GM23338 (cell line): ENCODE measurements around the gene CFAP299. TPM values are rescaled to one million over a fixed set of nuclear protein-coding genes. Genes with fewer than 3 reads are reported as not detected.

Source experiments
- ATAC-seq: fragments of 200-7000 bp; cut with Tn5 transposase; 3 replicates; pipeline ENCODE4 v1.9.1; 2020
- DNase-seq: peaks from one replicate; pipeline ENCODE4 v3.0.0-alpha.2; 2015; ENCODE audit warnings: low spot score
- H2AFZ ChIP-seq: fragments of 200-600 bp; sonication (generic); 2 replicates; pipeline ENCODE4 v1.8.0; 2016; ENCODE audit warnings: antibody characterized with exemption, mild to moderate bottlenecking, moderate library complexity
- H3F3A ChIP-seq: fragments of 200-600 bp; sonication (generic); replicated peaks from 2 replicates; pipeline ENCODE4 v1.8.0; 2017; ENCODE audit warnings: antibody characterized with exemption, mixed run types, low read depth
- H3K27ac ChIP-seq: fragments of 200-600 bp; sonication (generic); 2 replicates; pipeline ENCODE4 v1.6.1; 2016; ENCODE audit warnings: low read depth
- H3K27me3 ChIP-seq: fragments of 200-600 bp; sonication (generic); 2 replicates; pipeline ENCODE4 v1.8.0; 2016; ENCODE audit warnings: mild to moderate bottlenecking, mixed run types, moderate library complexity; ENCODE audit not compliant: insufficient read depth
- H3K36me3 ChIP-seq: fragments of 200-600 bp; sonication (generic); 2 replicates; pipeline ENCODE4 v1.8.0; 2016; ENCODE audit warnings: mild to moderate bottlenecking; ENCODE audit not compliant: insufficient read depth
- H3K4me1 ChIP-seq: fragments of 200-600 bp; sonication (generic); 2 replicates; pipeline ENCODE4 v1.8.0; 2016; ENCODE audit warnings: mild to moderate bottlenecking, moderate library complexity; ENCODE audit not compliant: insufficient read depth
- H3K4me2 ChIP-seq: fragments of 200-600 bp; sonication (generic); 2 replicates; pipeline ENCODE4 v1.7.1; 2017; ENCODE audit warnings: mixed run types
- H3K4me3 ChIP-seq: fragments of 200-600 bp; sonication (generic); 2 replicates; pipeline ENCODE4 v1.6.1; 2016; ENCODE audit warnings: mixed run types
- H3K79me2 ChIP-seq: fragments of 200-600 bp; sonication (generic); replicated peaks from 2 replicates; pipeline ENCODE4 v1.8.0; 2017; ENCODE audit warnings: mild to moderate bottlenecking; ENCODE audit not compliant: insufficient read depth
- H3K9me2 ChIP-seq: fragments of 200-600 bp; sonication (generic); 2 replicates; pipeline ENCODE4 v1.8.0; 2017; ENCODE audit not compliant: insufficient read depth
- H4K20me1 ChIP-seq: fragments of 200-600 bp; sonication (generic); replicated peaks from 2 replicates; pipeline ENCODE4 v1.8.0; 2017; ENCODE audit warnings: mild to moderate bottlenecking; ENCODE audit not compliant: insufficient read depth
- H3K27ac Mint-ChIP-seq: 2 replicates; pipeline ENCODE4 v1.8.0; 2020; ENCODE audit warnings: inconsistent platforms, mild to moderate bottlenecking, moderate library complexity, mixed read lengths
- H3K27me3 Mint-ChIP-seq: 3 replicates; pipeline ENCODE4 v1.8.0; 2022; ENCODE audit warnings: low read depth, mild to moderate bottlenecking, moderate library complexity, mixed read lengths, inconsistent platforms; ENCODE audit not compliant: insufficient read depth, poor library complexity
- H3K36me3 Mint-ChIP-seq: 3 replicates; pipeline ENCODE4 v1.8.0; 2021; ENCODE audit warnings: low read depth, mild to moderate bottlenecking, inconsistent platforms, moderate library complexity, mixed read lengths
- H3K4me1 Mint-ChIP-seq: 3 replicates; pipeline ENCODE4 v1.8.0; 2020; ENCODE audit warnings: mild to moderate bottlenecking, inconsistent platforms, mixed read lengths
- H3K4me3 Mint-ChIP-seq: 3 replicates; pipeline ENCODE4 v1.8.0; 2021; ENCODE audit warnings: moderate library complexity, mild to moderate bottlenecking, inconsistent platforms, mixed read lengths
- H3K9me3 Mint-ChIP-seq: 3 replicates; pipeline ENCODE4 v1.8.0; 2020; ENCODE audit warnings: moderate library complexity, mild to moderate bottlenecking, inconsistent platforms, mixed read lengths
- EZH2phosphoT487 ChIP-seq: fragments of 200-600 bp; sonication (generic); IDR thresholded peaks from one replicate; pipeline ENCODE4 v1.8.1; 2018; ENCODE audit warnings: antibody characterized with exemption; ENCODE audit not compliant: unreplicated experiment
- JUNB ChIP-seq: IDR thresholded peaks from one replicate; pipeline ENCODE4 v1.6.1; 2016; ENCODE audit warnings: antibody characterized with exemption; ENCODE audit not compliant: unreplicated experiment
- POLR2AphosphoS5 ChIP-seq: IDR thresholded peaks from 2 replicates; pipeline ENCODE4 v1.6.1; 2016; ENCODE audit warnings: antibody characterized with exemption, low read depth
- STAT1 ChIP-seq: IDR thresholded peaks from one replicate; pipeline ENCODE4 v1.6.1; 2016; ENCODE audit warnings: antibody characterized with exemption; ENCODE audit not compliant: unreplicated experiment
- ZNF114 ChIP-seq: fragments of 250-450 bp; sonication (Bioruptor Pico); IDR thresholded peaks from 2 replicates; pipeline ENCODE4 v1.5.0; 2020; ENCODE audit warnings: mild to moderate bottlenecking, moderate library complexity
- polyA plus RNA-seq: library from polyadenylated mRNA; unstranded; fragments of >200 nt; fragmentation: Nextera tagmentation; extraction: Ambion mirVana; gene quantifications from 2 replicates; pipeline ENCODE4 v1.2.1, GENCODE V29; 2016
- total RNA-seq: library from RNA; depleted of rRNA; stranded (reverse); fragments of >200 nt; shearing (Covaris generic); gene quantifications from 2 replicates; pipeline ENCODE4 v1.2.3, GENCODE V29; 2014
- TF ChIP-seq, protein P1 (sequence below): fragments of 250-450 bp; sonication (Bioruptor Pico); IDR thresholded peaks from 2 replicates; pipeline ENCODE4 v1.5.0; 2020; ENCODE audit warnings: mild to moderate bottlenecking, moderate library complexity
- TF ChIP-seq, protein P2 (sequence below): IDR thresholded peaks from 2 replicates; pipeline ENCODE4 v1.6.1; 2016; ENCODE audit warnings: antibody characterized with exemption
- TF ChIP-seq, protein P3 (sequence below): IDR thresholded peaks from one replicate; pipeline ENCODE4 v1.6.1; 2018; ENCODE audit warnings: antibody characterized with exemption; ENCODE audit not compliant: unreplicated experiment

CFAP299 gene
- total and polyA plus RNA-seq, 2 experiments from 2014 or later: not detected

DNA sequence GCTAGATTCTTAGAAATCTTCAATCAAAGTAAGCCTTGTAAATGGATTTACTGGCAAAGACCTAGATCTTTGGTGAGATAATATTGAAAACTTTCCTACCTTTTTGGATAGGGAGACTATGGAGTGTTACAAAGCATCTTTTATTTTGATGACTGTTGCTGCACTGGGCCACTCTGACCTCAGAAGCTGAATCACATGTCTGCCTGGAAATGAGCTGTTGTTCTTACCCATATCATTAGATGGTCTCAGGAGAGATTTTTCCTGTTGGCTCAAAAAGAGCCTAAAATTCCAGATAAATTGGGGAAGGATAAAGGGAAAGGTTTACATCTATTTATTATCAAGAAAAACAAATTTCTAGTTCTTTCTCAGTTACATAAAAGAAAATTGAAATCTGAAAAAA is 567.5 kb downstream of the CFAP299 start (continued):
- TF ChIP-seq, protein P1, sequence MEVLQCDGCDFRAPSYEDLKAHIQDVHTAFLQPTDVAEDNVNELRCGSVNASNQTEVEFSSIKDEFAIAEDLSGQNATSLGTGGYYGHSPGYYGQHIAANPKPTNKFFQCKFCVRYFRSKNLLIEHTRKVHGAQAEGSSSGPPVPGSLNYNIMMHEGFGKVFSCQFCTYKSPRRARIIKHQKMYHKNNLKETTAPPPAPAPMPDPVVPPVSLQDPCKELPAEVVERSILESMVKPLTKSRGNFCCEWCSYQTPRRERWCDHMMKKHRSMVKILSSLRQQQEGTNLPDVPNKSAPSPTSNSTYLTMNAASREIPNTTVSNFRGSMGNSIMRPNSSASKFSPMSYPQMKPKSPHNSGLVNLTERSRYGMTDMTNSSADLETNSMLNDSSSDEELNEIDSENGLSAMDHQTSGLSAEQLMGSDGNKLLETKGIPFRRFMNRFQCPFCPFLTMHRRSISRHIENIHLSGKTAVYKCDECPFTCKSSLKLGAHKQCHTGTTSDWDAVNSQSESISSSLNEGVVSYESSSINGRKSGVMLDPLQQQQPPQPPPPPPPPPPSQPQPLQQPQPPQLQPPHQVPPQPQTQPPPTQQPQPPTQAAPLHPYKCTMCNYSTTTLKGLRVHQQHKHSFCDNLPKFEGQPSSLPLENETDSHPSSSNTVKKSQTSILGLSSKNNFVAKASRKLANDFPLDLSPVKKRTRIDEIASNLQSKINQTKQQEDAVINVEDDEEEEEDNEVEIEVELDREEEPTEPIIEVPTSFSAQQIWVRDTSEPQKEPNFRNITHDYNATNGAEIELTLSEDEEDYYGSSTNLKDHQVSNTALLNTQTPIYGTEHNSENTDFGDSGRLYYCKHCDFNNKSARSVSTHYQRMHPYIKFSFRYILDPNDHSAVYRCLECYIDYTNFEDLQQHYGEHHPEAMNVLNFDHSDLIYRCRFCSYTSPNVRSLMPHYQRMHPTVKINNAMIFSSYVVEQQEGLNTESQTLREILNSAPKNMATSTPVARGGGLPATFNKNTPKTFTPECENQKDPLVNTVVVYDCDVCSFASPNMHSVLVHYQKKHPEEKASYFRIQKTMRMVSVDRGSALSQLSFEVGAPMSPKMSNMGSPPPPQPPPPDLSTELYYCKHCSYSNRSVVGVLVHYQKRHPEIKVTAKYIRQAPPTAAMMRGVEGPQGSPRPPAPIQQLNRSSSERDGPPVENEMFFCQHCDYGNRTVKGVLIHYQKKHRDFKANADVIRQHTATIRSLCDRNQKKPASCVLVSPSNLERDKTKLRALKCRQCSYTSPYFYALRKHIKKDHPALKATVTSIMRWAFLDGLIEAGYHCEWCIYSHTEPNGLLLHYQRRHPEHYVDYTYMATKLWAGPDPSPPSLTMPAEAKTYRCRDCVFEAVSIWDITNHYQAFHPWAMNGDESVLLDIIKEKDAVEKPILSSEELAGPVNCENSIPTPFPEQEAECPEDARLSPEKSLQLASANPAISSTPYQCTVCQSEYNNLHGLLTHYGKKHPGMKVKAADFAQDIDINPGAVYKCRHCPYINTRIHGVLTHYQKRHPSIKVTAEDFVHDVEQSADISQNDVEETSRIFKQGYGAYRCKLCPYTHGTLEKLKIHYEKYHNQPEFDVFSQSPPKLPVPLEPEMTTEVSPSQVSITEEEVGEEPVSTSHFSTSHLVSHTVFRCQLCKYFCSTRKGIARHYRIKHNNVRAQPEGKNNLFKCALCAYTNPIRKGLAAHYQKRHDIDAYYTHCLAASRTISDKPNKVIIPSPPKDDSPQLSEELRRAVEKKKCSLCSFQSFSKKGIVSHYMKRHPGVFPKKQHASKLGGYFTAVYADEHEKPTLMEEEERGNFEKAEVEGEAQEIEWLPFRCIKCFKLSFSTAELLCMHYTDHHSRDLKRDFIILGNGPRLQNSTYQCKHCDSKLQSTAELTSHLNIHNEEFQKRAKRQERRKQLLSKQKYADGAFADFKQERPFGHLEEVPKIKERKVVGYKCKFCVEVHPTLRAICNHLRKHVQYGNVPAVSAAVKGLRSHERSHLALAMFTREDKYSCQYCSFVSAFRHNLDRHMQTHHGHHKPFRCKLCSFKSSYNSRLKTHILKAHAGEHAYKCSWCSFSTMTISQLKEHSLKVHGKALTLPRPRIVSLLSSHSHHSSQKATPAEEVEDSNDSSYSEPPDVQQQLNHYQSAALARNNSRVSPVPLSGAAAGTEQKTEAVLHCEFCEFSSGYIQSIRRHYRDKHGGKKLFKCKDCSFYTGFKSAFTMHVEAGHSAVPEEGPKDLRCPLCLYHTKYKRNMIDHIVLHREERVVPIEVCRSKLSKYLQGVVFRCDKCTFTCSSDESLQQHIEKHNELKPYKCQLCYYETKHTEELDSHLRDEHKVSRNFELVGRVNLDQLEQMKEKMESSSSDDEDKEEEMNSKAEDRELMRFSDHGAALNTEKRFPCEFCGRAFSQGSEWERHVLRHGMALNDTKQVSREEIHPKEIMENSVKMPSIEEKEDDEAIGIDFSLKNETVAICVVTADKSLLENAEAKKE (CRISPR knock-in tag): no peak
- TF ChIP-seq, protein P2, sequence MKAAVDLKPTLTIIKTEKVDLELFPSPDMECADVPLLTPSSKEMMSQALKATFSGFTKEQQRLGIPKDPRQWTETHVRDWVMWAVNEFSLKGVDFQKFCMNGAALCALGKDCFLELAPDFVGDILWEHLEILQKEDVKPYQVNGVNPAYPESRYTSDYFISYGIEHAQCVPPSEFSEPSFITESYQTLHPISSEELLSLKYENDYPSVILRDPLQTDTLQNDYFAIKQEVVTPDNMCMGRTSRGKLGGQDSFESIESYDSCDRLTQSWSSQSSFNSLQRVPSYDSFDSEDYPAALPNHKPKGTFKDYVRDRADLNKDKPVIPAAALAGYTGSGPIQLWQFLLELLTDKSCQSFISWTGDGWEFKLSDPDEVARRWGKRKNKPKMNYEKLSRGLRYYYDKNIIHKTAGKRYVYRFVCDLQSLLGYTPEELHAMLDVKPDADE: no peak
- no peak for TF ChIP-seq STAT1
- TF ChIP-seq EZH2phosphoT487: no peak
- TF ChIP-seq ZNF114 (CRISPR knock-in tag): no peak
- no peak for TF ChIP-seq POLR2AphosphoS5

DNA sequence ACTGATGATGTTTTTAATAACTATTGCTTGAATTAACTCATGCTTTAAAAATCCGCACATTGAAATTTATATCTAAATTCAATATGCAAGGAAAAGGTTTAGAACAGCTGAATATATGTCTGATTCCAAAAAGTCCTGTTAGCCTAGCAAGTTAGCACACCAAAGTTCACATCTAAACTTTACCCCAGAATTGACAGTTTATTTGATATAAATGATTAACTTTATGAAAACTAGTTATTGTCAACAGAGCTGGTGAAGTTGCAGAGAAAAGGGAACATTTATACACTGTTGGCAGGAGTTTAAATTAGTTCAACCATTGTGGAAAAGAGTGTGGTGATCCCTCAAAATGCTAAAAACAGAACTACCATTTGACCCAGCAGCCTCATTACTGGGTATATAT is 574.4 kb downstream of the CFAP299 start:
- Mint-ChIP-seq H3K27ac (no peak overlapping the region), H3K4me3 (no peak overlapping the region), H3K4me1 (no peaks in the 10 kb centered on the region), H3K9me3 (peaks cover 29% of the 10 kb centered on the region), H3K36me3 (peaks cover 16% of the 10 kb centered on the region), H3K27me3 (no peaks in the 10 kb centered on the region)
- H3K36me3 ChIP-seq: no peaks in the 10 kb centered on the region
- H3K4me1 ChIP-seq: no peaks in the 10 kb centered on the region
- ATAC-seq: no peak
- no peaks in the 10 kb centered on the region for H3K9me2 ChIP-seq
- H4K20me1 ChIP-seq: no peaks in the 10 kb centered on the region
- H3K4me3 ChIP-seq: no peak overlapping the region
- no peak overlapping the region for H2AFZ ChIP-seq
- no peak overlapping the region for H3K4me2 ChIP-seq
- DNase-seq: no peak
- H3F3A ChIP-seq: no peaks in the 10 kb centered on the region
- no peaks in the 10 kb centered on the region for H3K27me3 ChIP-seq
- TF ChIP-seq ZNF114 (CRISPR knock-in tag) (no peak), POLR2AphosphoS5 (no peak), JUNB (no peak), EZH2phosphoT487 (no peak)
- TF ChIP-seq, protein P3, sequence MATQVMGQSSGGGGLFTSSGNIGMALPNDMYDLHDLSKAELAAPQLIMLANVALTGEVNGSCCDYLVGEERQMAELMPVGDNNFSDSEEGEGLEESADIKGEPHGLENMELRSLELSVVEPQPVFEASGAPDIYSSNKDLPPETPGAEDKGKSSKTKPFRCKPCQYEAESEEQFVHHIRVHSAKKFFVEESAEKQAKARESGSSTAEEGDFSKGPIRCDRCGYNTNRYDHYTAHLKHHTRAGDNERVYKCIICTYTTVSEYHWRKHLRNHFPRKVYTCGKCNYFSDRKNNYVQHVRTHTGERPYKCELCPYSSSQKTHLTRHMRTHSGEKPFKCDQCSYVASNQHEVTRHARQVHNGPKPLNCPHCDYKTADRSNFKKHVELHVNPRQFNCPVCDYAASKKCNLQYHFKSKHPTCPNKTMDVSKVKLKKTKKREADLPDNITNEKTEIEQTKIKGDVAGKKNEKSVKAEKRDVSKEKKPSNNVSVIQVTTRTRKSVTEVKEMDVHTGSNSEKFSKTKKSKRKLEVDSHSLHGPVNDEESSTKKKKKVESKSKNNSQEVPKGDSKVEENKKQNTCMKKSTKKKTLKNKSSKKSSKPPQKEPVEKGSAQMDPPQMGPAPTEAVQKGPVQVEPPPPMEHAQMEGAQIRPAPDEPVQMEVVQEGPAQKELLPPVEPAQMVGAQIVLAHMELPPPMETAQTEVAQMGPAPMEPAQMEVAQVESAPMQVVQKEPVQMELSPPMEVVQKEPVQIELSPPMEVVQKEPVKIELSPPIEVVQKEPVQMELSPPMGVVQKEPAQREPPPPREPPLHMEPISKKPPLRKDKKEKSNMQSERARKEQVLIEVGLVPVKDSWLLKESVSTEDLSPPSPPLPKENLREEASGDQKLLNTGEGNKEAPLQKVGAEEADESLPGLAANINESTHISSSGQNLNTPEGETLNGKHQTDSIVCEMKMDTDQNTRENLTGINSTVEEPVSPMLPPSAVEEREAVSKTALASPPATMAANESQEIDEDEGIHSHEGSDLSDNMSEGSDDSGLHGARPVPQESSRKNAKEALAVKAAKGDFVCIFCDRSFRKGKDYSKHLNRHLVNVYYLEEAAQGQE: no peak
- TF ChIP-seq, protein P2: no peak
- no peak overlapping the region for H3K27ac ChIP-seq
- no peaks in the 10 kb centered on the region for H3K79me2 ChIP-seq
